D721Med (cell line): ENCODE data around the gene TMC7.

ENCODE experiments used
- DNase-seq: peaks from one replicate; pipeline ENCODE4 v3.0.0; 2011; ENCODE audit warnings: low spot score; ENCODE audit not compliant: insufficient read length
- FAIRE-seq: peaks from 2 replicates; lab custom pipeline; 2011; peaks lifted over from hg19 to GRCh38; lab: Jason Lieb, UNC
- TF ChIP-seq, protein P1 (sequence below): IDR thresholded peaks from 2 replicates; pipeline ENCODE4 v1.5.1; 2012; ENCODE audit warnings: mild to moderate bottlenecking, control low read depth; ENCODE audit not compliant: insufficient read depth; ENCODE audit errors: missing control alignments

The TMC7 gene

DNA sequence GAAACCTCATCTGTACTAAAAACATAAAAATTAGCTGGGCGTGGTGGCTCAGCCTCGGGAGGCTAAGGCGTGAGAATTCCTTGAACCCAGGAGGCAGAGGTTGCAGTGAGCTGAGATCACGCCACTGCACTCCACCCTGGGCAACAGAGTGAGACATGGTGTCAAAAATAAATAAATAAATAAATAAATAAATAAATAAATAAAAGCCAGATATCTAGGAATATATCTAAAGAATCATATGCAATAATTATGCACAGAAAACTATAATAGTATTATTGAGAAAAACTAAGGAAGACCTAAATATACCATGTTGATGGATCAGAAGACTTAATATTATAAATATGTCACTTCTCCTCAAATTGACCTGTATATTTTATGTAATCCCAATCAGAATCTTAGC, 37.0 kb downstream of the TMC7 start:
- no peak for FAIRE-seq

DNA sequence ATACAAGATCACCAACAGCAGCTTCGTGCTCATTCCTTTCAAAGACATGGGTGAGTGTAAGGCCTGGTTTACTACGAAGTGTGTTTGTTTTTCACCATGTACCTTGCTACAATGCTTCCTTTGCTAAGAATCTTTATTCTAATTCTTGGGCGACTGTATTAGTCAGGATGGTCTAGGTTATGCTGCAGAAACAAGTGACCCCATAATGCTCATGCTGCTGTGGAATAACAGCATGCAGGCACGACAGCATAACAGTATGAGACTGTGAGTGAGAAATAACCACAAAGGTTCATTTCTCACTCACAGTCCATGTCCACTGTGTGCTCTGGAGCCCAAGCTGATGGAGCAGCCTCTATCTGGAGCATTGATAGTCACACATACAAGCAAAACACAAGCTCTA, 38.0 kb downstream of the TMC7 start:
- no peak for FAIRE-seq
- TF ChIP-seq, protein P1, sequence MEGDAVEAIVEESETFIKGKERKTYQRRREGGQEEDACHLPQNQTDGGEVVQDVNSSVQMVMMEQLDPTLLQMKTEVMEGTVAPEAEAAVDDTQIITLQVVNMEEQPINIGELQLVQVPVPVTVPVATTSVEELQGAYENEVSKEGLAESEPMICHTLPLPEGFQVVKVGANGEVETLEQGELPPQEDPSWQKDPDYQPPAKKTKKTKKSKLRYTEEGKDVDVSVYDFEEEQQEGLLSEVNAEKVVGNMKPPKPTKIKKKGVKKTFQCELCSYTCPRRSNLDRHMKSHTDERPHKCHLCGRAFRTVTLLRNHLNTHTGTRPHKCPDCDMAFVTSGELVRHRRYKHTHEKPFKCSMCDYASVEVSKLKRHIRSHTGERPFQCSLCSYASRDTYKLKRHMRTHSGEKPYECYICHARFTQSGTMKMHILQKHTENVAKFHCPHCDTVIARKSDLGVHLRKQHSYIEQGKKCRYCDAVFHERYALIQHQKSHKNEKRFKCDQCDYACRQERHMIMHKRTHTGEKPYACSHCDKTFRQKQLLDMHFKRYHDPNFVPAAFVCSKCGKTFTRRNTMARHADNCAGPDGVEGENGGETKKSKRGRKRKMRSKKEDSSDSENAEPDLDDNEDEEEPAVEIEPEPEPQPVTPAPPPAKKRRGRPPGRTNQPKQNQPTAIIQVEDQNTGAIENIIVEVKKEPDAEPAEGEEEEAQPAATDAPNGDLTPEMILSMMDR: no peak
- no peak for DNase-seq

More for the DNA sequence above, 37.0 kb downstream of the TMC7 start:
- TF ChIP-seq, protein P1: no peak
- no peak for DNase-seq

DNA sequence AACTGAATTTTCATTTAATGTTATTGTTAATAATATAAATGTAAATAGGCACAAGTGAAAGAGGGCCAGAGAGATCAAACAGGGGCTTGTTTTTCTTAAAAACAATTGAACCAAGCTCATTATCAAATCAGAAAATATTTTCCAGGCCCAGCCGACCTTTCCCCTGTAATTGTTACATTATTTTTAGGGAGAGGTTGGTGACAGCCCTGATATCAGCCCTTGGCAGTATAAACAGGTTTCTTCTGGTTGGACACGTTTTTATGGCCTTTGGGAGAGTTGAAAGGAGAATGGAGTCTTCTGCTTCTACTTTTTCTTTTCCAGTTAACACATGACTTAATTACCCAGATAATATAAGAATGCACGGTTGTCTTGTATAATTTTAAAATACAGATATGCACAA, 43.7 kb downstream of the TMC7 start:
- no peak for FAIRE-seq
- DNase-seq: no peak
- TF ChIP-seq, protein P1: no peak

DNA sequence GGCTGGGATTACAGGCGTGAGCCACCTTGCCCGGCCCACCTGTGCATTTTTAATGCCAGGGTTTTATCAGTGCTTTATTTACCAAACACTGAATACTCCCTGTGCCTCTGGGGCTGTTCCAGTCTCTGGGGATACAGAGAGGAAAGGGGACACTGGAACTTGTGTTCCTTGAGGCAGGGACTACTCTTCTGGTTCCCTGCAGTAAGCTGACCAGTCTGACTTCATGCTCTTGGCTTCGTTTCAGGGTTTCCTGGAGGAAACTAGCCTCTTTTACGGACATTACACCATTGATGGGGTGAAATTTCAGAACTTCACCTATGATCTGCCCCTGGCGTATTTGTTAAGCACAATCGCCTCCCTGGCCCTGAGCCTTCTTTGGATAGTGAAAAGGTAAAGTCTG, 46.2 kb downstream of the TMC7 start:
- TF ChIP-seq, protein P1: no peak
- DNase-seq: no peak
- no peak for FAIRE-seq

DNA sequence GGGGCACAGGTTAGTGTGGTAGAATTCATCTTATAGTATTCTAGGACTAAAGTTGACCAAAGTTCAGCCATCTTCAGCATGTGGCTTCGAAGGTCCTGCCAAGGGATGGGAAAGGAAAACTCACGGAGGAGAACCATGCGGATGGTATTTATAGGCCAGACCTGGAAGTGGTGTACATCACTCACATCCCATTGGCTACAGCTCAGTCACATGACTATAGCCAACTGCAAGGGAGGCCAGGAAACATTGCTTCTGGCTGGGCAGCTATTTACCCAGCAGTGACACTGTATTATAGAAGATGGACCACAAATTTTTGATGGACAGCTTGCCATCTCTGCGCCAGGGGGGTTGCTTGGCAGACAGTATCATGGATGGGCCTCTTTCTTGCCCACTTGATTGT, 48.0 kb downstream of the TMC7 start:
- DNase-seq (no peak), FAIRE-seq (no peak)
- TF ChIP-seq, protein P1: no peak

DNA sequence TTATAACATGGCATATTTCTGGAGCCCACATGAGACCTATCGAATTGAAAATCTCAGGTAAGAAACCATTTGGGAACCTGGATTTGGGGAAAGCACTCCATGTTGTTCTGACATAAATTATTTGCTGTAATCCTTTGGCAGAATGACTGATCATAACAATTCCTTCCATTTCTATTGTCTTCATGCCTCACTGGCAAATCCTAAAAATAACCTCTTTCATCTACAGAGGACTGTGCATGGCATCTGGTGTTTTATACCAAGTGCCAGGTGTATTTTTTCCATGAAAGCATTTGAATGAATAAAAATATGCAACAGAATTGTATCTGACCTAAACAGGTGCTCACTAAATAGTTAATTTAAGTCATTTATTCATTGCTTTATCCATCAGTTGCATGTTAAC, 50.0 kb downstream of the TMC7 start:
- no peak for DNase-seq
- TF ChIP-seq, protein P1: no peak
- FAIRE-seq: no peak

DNA sequence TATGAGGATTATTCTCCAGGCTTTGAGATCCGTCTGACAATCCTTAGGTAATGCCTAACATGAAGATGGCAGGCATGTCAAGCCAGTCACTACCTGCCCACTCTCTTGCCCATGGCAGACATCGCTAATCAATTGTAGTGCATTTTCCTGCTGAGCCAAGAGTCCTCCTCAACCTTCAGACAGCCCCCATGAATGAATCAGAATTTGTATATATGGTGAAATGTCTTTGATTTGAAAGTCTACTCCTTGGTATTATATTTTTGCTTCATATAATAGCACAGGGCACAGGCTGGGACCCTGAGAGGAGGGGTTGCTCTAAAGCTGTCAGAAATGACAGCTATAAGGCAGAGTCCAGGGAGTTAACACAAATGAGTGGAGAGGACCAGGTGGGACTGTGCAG, 56.7 kb downstream of the TMC7 start:
- TF ChIP-seq, protein P1: no peak
- no peak for FAIRE-seq

More for the DNA sequence above, 56.7 kb downstream of the TMC7 start:
- DNase-seq: no peak
